GM12801 (cell line): Measurements from ENCODE around the gene CYP11A1.

Experiments
- TF ChIP-seq, protein P1 (sequence below): IDR thresholded peaks from one replicate; pipeline ENCODE4 v1.5.1; 2011; ENCODE audit warnings: control low read depth; ENCODE audit not compliant: insufficient read length; ENCODE audit errors: extremely low read depth

CYP11A1 gene

DNA sequence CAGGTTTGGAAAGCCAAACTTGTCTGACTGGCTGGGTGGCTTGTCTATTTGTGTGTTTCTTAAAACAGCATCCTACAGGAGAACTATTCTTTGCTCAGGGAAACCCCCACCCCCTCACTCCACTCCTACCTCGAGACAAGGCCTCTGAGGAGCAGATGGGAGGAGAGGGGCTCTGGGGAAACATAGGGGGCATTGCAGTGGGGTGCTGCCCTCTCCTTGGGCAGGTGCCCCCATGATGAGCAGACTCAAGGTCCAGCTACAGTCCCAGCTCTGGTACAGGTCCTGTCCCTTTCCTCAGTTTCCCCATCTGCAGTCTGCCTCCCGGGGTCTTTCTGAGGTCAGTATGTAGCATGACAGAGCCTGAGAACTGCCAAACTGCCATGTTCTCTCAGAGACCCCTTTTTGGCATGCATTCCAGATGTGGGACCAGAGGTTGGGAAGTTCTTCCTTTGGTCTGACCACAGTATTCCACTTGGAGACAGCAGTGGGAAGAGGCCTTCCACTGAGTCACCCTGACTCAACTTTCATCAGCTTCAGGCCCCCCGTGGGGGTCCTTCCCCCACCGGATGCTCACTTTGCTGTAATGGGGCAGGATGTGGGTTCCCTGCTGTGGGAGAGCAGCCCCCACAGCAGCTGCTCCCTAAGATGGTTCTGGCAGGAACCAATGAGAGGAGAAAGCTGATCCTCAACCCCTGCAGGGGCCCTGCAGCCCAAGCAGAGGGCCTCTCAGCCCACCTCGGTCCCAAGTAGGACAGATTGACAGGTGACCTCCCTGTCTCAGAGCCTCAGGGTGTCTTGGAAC is 32.3 kb upstream of the CYP11A1 start:
- TF ChIP-seq, protein P1, sequence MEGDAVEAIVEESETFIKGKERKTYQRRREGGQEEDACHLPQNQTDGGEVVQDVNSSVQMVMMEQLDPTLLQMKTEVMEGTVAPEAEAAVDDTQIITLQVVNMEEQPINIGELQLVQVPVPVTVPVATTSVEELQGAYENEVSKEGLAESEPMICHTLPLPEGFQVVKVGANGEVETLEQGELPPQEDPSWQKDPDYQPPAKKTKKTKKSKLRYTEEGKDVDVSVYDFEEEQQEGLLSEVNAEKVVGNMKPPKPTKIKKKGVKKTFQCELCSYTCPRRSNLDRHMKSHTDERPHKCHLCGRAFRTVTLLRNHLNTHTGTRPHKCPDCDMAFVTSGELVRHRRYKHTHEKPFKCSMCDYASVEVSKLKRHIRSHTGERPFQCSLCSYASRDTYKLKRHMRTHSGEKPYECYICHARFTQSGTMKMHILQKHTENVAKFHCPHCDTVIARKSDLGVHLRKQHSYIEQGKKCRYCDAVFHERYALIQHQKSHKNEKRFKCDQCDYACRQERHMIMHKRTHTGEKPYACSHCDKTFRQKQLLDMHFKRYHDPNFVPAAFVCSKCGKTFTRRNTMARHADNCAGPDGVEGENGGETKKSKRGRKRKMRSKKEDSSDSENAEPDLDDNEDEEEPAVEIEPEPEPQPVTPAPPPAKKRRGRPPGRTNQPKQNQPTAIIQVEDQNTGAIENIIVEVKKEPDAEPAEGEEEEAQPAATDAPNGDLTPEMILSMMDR: no peak

DNA sequence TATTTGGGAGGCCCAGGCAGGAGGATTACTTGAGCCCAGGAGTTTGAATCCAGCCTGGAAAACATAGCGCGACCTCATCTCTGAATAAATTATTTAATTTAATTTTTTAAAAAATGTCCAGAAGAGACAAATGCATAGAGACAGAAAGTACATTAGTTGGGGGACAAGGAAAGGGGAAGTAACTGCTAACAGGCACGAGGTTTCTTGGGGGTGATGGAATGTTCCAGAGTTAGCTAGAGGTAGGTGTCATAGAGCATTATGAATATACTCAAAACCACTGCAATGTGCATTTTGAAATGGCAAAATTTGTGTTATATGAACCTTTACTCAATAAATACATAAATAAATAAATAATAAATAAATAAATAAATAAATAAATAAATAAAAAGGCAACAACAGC is 31.7 kb upstream of the CYP11A1 start:
- TF ChIP-seq, protein P1: no peak

DNA sequence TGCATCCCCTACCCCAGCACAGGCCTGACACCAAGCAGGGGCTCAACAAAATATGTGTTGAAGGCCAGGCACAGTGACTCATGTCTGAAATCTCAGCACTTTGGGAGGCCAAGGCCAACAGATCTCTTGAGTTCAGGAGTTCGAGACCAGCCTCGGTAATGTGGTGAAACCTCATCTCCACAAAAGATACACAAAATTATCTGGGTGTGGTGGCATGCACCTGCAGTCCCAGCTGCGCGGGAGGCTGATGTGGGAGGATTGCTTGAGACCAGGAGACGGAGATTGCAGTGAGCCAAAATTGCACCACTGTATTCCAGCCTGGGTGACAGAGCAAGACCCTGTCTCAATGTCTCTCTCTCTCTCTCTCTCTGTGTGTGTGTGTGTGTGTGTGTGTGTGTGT is 30.7 kb upstream of the CYP11A1 start:
- TF ChIP-seq, protein P1: no peak

DNA sequence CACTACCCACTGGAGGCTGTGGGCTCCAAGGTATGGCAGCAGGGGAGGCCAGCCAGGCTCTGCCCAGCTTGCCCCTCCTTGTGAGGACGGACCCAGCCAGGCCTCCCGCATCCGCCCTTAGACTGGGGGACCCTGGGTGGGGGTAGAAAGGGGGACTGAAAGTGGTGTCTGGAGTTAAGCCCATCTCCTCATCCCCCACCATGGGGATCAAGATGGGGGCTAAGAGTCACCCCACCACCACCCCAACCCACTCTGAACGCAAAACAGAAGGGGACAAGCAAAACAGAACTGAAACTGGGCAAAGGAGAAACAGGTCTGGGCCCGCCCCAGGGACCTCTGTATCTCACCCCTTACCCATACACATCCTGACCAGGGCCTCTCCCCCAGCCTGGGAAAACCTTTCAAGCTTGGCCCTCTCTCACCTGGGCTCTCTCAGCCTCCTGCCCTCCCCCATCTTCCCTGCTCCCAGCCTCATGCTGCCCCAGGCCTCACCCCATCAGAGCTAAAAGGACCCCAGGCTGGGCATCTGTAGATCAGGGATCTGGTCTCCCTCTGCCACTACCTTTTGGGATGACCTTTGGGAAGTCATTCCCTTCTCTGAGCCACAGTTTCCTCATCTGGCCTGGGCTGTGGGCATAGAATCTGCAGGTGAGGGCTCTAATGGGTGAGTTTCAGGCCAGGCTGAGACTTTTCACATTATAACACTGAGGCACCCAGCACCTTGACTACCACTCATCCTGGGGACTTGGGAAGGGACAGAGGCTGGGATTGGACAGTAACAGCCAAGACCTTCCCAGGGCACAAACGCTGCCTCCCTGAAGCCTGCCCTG is 30.0 kb upstream of the CYP11A1 start:
- TF ChIP-seq, protein P1: no peak

DNA sequence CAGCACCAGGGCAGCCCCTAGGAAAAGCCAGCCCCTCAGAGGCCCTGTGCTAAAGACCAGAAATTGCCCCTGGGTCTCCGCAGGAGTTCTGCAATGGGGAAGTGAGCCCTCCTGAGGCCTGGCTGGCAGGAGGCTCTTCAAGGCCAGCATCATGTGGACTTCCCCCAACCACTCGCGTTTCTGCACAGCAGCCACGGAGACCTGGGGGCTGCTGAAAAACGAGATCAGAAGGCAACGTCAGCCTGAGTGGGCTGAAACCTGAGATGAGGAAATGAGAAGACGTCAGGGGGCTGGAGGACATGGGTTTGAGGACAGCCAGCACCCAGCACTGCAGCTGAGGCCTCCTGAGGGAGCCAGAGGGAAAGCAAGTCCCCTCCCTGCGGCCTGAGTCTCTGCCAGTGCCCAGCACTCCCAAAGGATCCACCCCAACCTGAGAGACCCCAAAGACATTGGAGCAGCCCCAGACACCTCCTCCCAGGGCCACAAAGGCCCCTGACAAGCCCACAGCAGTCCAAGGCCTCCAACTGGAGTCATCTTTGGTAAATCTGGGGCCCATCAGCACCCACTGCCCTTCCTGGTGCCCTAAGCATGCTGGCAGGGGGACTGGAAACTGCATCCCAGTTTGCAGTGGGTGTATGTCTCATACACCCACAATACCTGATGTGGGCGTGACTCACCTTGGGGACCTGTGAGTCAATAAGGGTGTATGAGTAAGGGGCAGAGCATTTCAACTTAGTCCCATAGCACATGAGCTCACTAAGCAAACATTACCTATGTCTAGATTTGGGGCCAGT is 29.2 kb upstream of the CYP11A1 start:
- TF ChIP-seq, protein P1: no peak

DNA sequence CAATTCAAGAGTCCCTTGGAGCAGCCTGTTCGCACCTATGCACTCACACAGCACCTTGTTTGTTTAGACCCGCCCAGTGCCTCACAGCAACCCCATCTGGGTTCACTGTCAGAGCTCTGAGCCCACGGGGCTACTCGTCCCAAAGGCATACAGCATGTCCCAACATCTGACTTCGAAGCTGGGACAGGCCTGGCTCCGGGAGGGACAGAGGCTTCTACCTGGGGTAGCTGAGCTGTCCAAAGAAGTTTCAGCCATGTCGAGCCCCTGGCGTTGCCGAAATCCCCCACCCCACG is 28.6 kb upstream of the CYP11A1 start:
- TF ChIP-seq, protein P1: no peak
